ENCODE data around the gene OR4K13.

GRCh38 chr14:20035938-20036337, at the start of gene OR4K13:
- TF ChIP-seq EZH2 (IDR thresholded peaks at IDR 0.05; ENCODE audit: low read length) (no peak), CTCF (optimal IDR thresholded peaks at IDR 0.05 in 1 of 3, IDR thresholded peaks at IDR 0.05 in 1 of 3, conservative IDR thresholded peaks at IDR 0.05 in 1 of 3; ENCODE audit: extremely low read depth in 1 of 3, insufficient read depth in 2 of 3, low read length in 3 of 3) (no peak)

Measured in keratinocyte (primary cell).